Mucosa of descending colon (tissue), 3 donors: Measurements from ENCODE around the gene ARHGAP42. TPM values are rescaled to one million over a fixed set of nuclear protein-coding genes. Genes with fewer than 3 reads are reported as not detected.

Experiments used
- ATAC-seq: fragments of 200-7000 bp; cut with Tn5 transposase; one replicate; pipeline ENCODE4 v1.9.1; 2020; ENCODE audit warnings: mild to moderate bottlenecking, moderate library complexity
- DNase-seq, 3 donors: peaks; one replicate each; pipeline ENCODE4 v3.0.0-alpha.2; 2020
- H3K36me3 ChIP-seq: fragments of 200-600 bp; one replicate; pipeline ENCODE4 v1.8.0; 2021; ENCODE audit warnings: low read depth, mild to moderate bottlenecking
- H3K4me1 ChIP-seq: fragments of 200-600 bp; one replicate; pipeline ENCODE4 v1.8.0; 2021; ENCODE audit warnings: low read depth, mild to moderate bottlenecking
- H3K4me3 ChIP-seq: fragments of 200-600 bp; one replicate; pipeline ENCODE4 v1.8.0; 2021; ENCODE audit warnings: mild to moderate bottlenecking
- H3K9me3 ChIP-seq: fragments of 200-600 bp; one replicate; pipeline ENCODE4 v1.8.0; 2021; ENCODE audit warnings: mild to moderate bottlenecking
- CTCF ChIP-seq: fragments of 200-600 bp; IDR thresholded peaks from one replicate; pipeline ENCODE4 v1.8.0; 2022; ENCODE audit warnings: antibody characterized with exemption, mild to moderate bottlenecking
- intact Hi-C, 2 donors: fragments of 100-400 bp; cut with DNase I in 1 of 2; cut with micrococcal nuclease in 1 of 2; formaldehyde crosslinking; loops; one replicate each; pipeline versions ENCODE4 v1.11.0 to v1.11.1; 2022; cut with DNase I, micrococcal nuclease
- total RNA-seq, 3 donors: library from RNA; stranded (reverse); fragmentation: NEBNext Ultra II Directional in 2 of 3; extraction: Animal tissue kit (Norgen Biotek cat#: 25700) in 2 of 3; gene quantifications; one replicate each; pipeline versions ENCODE4 v1.2.1 to v1.2.4, GENCODE V29; 2021 to 2023
- donor health status: DM: no; HTN: no; CAD: no; lungs with moderate emphysema.
- donor health status: DM: no; HTN: no; CAD: no.
- donor health status: DM: no; HTN: yes; CAD: no.

The ARHGAP42 gene
- total RNA-seq, 3 donors from 2014 or later, result 17.6 to 38.9 (median 18.8) TPM

DNA sequence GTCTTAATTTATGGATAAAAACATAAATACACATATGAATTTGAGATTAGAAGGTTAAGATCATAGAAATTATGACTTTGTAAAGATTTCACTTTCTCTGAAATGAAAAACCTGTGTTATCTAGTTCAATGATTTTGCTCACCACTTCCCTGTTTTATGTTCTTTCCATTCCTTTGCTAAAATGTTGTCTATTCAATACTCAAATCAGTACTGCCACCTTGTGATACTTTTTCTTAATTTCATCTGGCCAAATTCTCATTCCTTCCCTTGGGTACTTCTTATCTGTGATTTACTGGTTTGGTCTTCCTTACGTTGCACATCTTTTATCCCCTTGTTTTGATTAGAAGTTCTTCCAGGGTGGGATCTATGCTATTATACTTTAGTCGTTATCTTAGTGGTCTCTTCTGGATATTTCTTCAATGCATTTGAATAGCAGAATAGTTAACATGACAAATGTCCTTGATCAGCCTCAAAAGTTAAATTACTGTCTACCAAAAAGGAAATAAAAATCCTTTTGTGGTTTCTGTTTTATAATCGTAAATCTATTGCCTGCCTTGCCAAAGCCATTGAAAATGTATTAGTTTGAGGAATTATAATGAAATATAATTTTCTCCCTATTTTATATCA is 245.5 kb downstream of the ARHGAP42 start:
- no peak overlapping the region for H3K4me3 ChIP-seq
- TF ChIP-seq CTCF, result peak; percentile 11
- H3K9me3 ChIP-seq, result no peaks in the 10 kb centered on the region
- DNase-seq (no peak), ATAC-seq (no peak)
- intact Hi-C loops, result loop anchor here (5.0 kb wide), 1 partner anchor 355 kb away; no protein-coding TSS in a partner anchor
- no peaks in the 10 kb centered on the region for H3K4me1 ChIP-seq
- no peaks in the 10 kb centered on the region for H3K36me3 ChIP-seq

- no peak for ATAC-seq
- H3K36me3 ChIP-seq, result no peaks in the 10 kb centered on the region
- H3K4me3 ChIP-seq, result no peak overlapping the region
- intact Hi-C loops, result no loop called here
- no peaks in the 10 kb centered on the region for H3K4me1 ChIP-seq
- H3K9me3 ChIP-seq, result no peaks in the 10 kb centered on the region
- TF ChIP-seq CTCF, result no peak
- DNase-seq, result no peak
These were observed 249.7 kb downstream of the ARHGAP42 start for GRCh38 chr11:100936781-100937180.

- H3K4me3 ChIP-seq, result no peak overlapping the region
- no peaks in the 10 kb centered on the region for H3K36me3 ChIP-seq
- H3K4me1 ChIP-seq, result no peaks in the 10 kb centered on the region
- TF ChIP-seq CTCF, result no peak
- ATAC-seq (no peak), DNase-seq (no peak)
- H3K9me3 ChIP-seq, result no peaks in the 10 kb centered on the region
- intact Hi-C loops, result no loop called here
These were observed 252.5 kb downstream of the ARHGAP42 start for GRCh38 chr11:100939571-100939970.

- ATAC-seq, result no peak
- H3K4me1 ChIP-seq, result no peaks in the 10 kb centered on the region
- intact Hi-C loops, result no loop called here
These were observed 253.0 kb downstream of the ARHGAP42 start for GRCh38 chr11:100940111-100940510.

GRCh38 chr11:100941033-100941432 is 253.9 kb downstream of the ARHGAP42 start:
- H3K36me3 ChIP-seq, result no peaks in the 10 kb centered on the region
- H3K4me1 ChIP-seq, result no peaks in the 10 kb centered on the region
- intact Hi-C loops, result no loop called here
- no peak for TF ChIP-seq CTCF
- ATAC-seq (no peak), DNase-seq (no peak)
- no peak overlapping the region for H3K4me3 ChIP-seq
- H3K9me3 ChIP-seq, result no peaks in the 10 kb centered on the region

More at GRCh38 chr11:100940111-100940510, 253.0 kb downstream of the ARHGAP42 start:
- H3K9me3 ChIP-seq, result no peaks in the 10 kb centered on the region
- H3K36me3 ChIP-seq, result no peaks in the 10 kb centered on the region
- no peak for DNase-seq
- no peak overlapping the region for H3K4me3 ChIP-seq
- no peak for TF ChIP-seq CTCF
